Measurements from ENCODE around the gene SHISA9.

Gene SHISA9

GRCh38 chr16:12985516-12985915 lies 84.1 kb downstream of the SHISA9 start:
- no peak for TF ChIP-seq EZH2phosphoT487 (IDR thresholded peaks at IDR 0.05; ENCODE audit: borderline replicate concordance)
- no peak for TF ChIP-seq CTCF (conservative IDR thresholded peaks at IDR 0.05; ENCODE audit: low read length)
- no peak overlapping the region for H3K4me2 ChIP-seq (ENCODE audit: low read depth, low read length, poor library complexity, severe bottlenecking)
- H3K4me3 ChIP-seq (ENCODE audit: low read length, poor library complexity, severe bottlenecking): no peak overlapping the region
- no peak overlapping the region for H2AFZ ChIP-seq (ENCODE audit: low read length)
- no peaks in the 10 kb centered on the region for H3K36me3 ChIP-seq (ENCODE audit: insufficient read depth, low read length)
- H4K20me1 ChIP-seq (ENCODE audit: insufficient read depth, low read length, poor library complexity, severe bottlenecking): no peaks in the 10 kb centered on the region
- no peaks in the 10 kb centered on the region for H3K9me3 ChIP-seq (ENCODE audit: insufficient read depth, low read depth, low read length)
- H3F3A ChIP-seq (ENCODE audit: low read depth): no peaks in the 10 kb centered on the region
- H3K79me2 ChIP-seq (ENCODE audit: insufficient read depth, low read length): no peaks in the 10 kb centered on the region
- H3K4me1 ChIP-seq (ENCODE audit: insufficient read depth, low read length, poor library complexity, severe bottlenecking): no peaks in the 10 kb centered on the region
- H3K9ac ChIP-seq (ENCODE audit: low read depth, low read length, poor library complexity, severe bottlenecking): no peak overlapping the region
- no peaks in the 10 kb centered on the region for H3K27me3 ChIP-seq (ENCODE audit: insufficient read depth, low read length, poor library complexity, severe bottlenecking)
- no peaks in the 10 kb centered on the region for H3K9me2 ChIP-seq (replicated peaks; ENCODE audit: low read depth, low read length)

GRCh38 chr16:12988071-12988470 lies 86.7 kb downstream of the SHISA9 start:
- Histone ChIP-seq H3K79me2 (ENCODE audit: insufficient read depth, low read length) (no peaks in the 10 kb centered on the region), H3K4me3 (ENCODE audit: low read length, poor library complexity, severe bottlenecking) (no peak overlapping the region), H3K27me3 (ENCODE audit: insufficient read depth, low read length, poor library complexity, severe bottlenecking) (no peaks in the 10 kb centered on the region), H3K4me2 (ENCODE audit: low read depth, low read length, poor library complexity, severe bottlenecking) (no peak overlapping the region), H3K9me2 (replicated peaks; ENCODE audit: low read depth, low read length) (no peaks in the 10 kb centered on the region), H3F3A (ENCODE audit: low read depth) (no peaks in the 10 kb centered on the region), H3K9ac (ENCODE audit: low read depth, low read length, poor library complexity, severe bottlenecking) (no peak overlapping the region), H4K20me1 (ENCODE audit: insufficient read depth, low read length, poor library complexity, severe bottlenecking) (no peaks in the 10 kb centered on the region), H2AFZ (ENCODE audit: low read length) (no peak overlapping the region), H3K36me3 (ENCODE audit: insufficient read depth, low read length) (no peaks in the 10 kb centered on the region), H3K9me3 (ENCODE audit: insufficient read depth, low read depth, low read length) (no peaks in the 10 kb centered on the region), H3K4me1 (ENCODE audit: insufficient read depth, low read length, poor library complexity, severe bottlenecking) (no peaks in the 10 kb centered on the region)
- TF ChIP-seq EZH2phosphoT487 (IDR thresholded peaks at IDR 0.05; ENCODE audit: borderline replicate concordance) (no peak), CTCF (conservative IDR thresholded peaks at IDR 0.05; ENCODE audit: low read length) (no peak)

- H2AFZ ChIP-seq (ENCODE audit: low read length): no peak overlapping the region
- H3F3A ChIP-seq (ENCODE audit: low read depth): no peaks in the 10 kb centered on the region
- no peaks in the 10 kb centered on the region for H3K36me3 ChIP-seq (ENCODE audit: insufficient read depth, low read length)
- no peaks in the 10 kb centered on the region for H3K4me1 ChIP-seq (ENCODE audit: insufficient read depth, low read length, poor library complexity, severe bottlenecking)
- TF ChIP-seq EZH2phosphoT487 (IDR thresholded peaks at IDR 0.05; ENCODE audit: borderline replicate concordance): no peak
- no peak for TF ChIP-seq CTCF (conservative IDR thresholded peaks at IDR 0.05; ENCODE audit: low read length)
- no peaks in the 10 kb centered on the region for H3K27me3 ChIP-seq (ENCODE audit: insufficient read depth, low read length, poor library complexity, severe bottlenecking)
- H3K9me3 ChIP-seq (ENCODE audit: insufficient read depth, low read depth, low read length): no peaks in the 10 kb centered on the region
- no peak overlapping the region for H3K4me3 ChIP-seq (ENCODE audit: low read length, poor library complexity, severe bottlenecking)
- H3K9ac ChIP-seq (ENCODE audit: low read depth, low read length, poor library complexity, severe bottlenecking): no peak overlapping the region
- H3K4me2 ChIP-seq (ENCODE audit: low read depth, low read length, poor library complexity, severe bottlenecking): no peak overlapping the region
- H4K20me1 ChIP-seq (ENCODE audit: insufficient read depth, low read length, poor library complexity, severe bottlenecking): no peaks in the 10 kb centered on the region
- no peaks in the 10 kb centered on the region for H3K9me2 ChIP-seq (replicated peaks; ENCODE audit: low read depth, low read length)
- H3K79me2 ChIP-seq (ENCODE audit: insufficient read depth, low read length): no peaks in the 10 kb centered on the region
Measured at GRCh38 chr16:12992066-12992465, 90.7 kb downstream of the SHISA9 start.

All from Loucy (cell line).